Activated naive CD8-positive, alpha-beta T cell treated with anti-CD3 and anti-CD28 coated beads, Interleukin-2, amount 50 U/mL, for 24 hours (primary cell): Measurements from ENCODE around the gene ALOXE3.
A peak's percentile ranks its signal among the peaks of the same experiment; 100 is the strongest.

ENCODE experiments used
- ATAC-seq: fragments of 150-1000 bp; cut with Tn5 transposase; one replicate; pipeline ENCODE4 v1.10.0; 2021
- DNase-seq: peaks from one replicate; pipeline ENCODE4 v3.0.0; 2021
- H3K27ac Mint-ChIP-seq: one replicate; pipeline ENCODE4 v1.8.0; 2021; ENCODE audit warnings: mild to moderate bottlenecking, mixed read lengths
- H3K27me3 Mint-ChIP-seq: one replicate; pipeline ENCODE4 v1.8.0; 2021; ENCODE audit warnings: mixed read lengths
- H3K36me3 Mint-ChIP-seq: one replicate; pipeline ENCODE4 v1.8.0; 2021; ENCODE audit warnings: low read depth, mixed read lengths
- H3K4me1 Mint-ChIP-seq: one replicate; pipeline ENCODE4 v1.8.0; 2021; ENCODE audit warnings: mixed read lengths
- H3K4me3 Mint-ChIP-seq: one replicate; pipeline ENCODE4 v1.8.0; 2021; ENCODE audit warnings: mild to moderate bottlenecking, moderate library complexity, mixed read lengths
- H3K9me3 Mint-ChIP-seq: one replicate; pipeline ENCODE4 v1.8.0; 2021; ENCODE audit warnings: mixed read lengths

ALOXE3 gene

DNA sequence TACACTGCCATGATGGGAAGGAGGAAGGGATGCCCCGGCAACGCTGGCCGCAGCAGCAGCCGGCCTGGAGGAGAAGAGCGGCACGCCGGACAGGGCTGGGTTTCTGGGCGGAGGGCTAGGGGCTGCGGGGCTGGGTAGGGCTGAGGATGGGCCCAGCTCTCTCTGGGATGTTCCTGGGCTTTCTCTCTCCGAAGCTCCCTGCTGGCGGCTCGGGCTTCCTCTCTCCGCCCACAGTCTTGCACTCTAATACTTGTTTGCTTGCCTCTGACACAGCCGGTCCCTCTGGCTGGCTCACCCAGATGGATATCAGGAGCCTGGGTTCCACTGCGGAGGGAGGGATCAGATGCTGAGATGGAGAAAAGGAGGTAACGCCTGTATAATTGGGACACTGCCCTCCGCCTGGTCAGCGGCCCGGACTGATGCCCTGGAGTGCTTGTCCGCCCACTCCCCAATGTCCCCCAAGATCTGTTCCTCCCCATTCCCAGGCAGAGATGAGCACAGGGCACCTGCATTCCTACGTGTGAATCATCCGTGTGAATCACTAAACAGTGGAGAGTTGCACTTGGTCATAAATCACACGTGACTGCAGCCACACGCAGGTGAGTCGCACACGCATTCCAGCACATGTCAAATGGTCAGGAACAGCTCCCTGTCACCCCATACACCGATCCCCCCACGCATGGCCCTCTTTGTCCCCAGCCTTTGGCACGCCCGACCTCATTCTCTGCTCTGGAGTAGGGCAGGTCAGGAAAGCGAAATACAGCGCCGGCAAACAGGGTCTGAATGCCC, at the start of gene ALOXE3:
Gene ALOXE3, minus strand, starts transcription at position 535 of the 789 bp plus-strand sequence. Its CDS starts 524 bp downstream, at position 11.
- peak within 1 kb of the TSS; percentile 98 for H3K27ac Mint-ChIP-seq
- no peak for ATAC-seq
- peaks cover 3% of the 10 kb centered on the region for H3K9me3 Mint-ChIP-seq
- H3K4me3 Mint-ChIP-seq, result peak within 1 kb of the TSS; percentile 90
- peaks cover 12% of the 10 kb centered on the region for H3K36me3 Mint-ChIP-seq
- no peak for DNase-seq
- peaks cover 46% of the 10 kb centered on the region for H3K4me1 Mint-ChIP-seq
- H3K27me3 Mint-ChIP-seq, result peaks cover 65% of the 10 kb centered on the region

DNA sequence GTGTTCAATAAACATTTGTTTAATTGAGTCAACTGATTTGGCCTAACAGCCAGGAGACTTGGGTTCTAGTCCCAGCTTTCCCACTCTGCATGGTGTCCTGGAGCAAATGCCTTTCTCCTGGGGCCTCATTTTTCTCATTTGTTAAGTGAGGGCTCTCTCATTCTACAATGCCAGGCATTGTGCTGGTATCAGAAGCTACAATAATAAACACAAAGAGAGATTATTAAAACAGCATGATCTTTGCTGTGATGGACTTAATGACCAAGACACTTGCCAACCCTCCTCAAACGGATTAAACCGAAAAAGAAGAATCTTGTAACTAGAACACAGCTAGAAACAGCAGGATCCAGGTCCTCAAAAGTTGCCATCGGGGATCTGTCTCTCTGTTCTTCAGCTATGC, 49.2 kb upstream of the ALOXE3 start:
- Mint-ChIP-seq H3K4me3 (no peak overlapping the region), H3K27ac (no peak overlapping the region), H3K9me3 (no peaks in the 10 kb centered on the region), H3K4me1 (peaks cover 33% of the 10 kb centered on the region), H3K36me3 (no peaks in the 10 kb centered on the region), H3K27me3 (no peaks in the 10 kb centered on the region)
- no peak for DNase-seq
- no peak for ATAC-seq

DNA sequence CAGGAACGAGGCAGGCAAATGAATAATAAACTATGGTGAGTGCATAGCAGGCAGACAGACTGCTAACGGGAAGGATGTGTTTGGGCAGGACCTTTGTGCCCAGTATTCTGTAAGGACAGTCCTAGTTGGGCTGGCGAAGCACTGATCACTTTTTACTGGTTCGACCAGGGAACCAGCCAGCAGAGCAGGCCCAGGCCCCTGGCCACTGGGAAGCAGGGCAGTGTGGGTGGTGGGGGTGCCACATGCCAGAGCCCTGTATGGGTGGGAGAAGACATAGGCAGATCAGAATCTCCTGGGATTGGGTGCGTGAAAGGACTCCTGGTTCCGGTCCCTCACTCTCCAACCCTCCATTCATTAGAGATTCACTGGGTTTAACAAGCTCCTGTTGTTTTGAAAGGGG, 48.4 kb upstream of the ALOXE3 start:
- Mint-ChIP-seq H3K27ac (no peak overlapping the region), H3K4me1 (peaks cover 35% of the 10 kb centered on the region), H3K9me3 (no peaks in the 10 kb centered on the region), H3K36me3 (peaks cover 2% of the 10 kb centered on the region), H3K4me3 (no peak overlapping the region), H3K27me3 (no peaks in the 10 kb centered on the region)
- DNase-seq (no peak), ATAC-seq (no peak)

DNA sequence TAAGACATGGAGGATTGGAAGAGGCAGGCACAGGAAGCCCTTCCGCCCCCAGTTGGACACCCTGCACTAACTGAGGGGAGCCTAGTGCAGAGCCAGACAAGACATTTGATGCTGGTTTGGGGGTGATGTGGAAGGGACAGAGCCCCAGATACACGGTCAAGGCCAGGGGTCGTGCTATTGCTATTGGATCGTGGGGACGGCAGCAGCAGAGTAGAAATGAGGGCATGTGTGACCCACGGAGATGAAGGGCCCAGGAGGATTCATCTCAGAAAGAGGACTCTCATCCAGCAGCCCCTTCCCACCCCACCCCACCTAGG, 46.5 kb upstream of the ALOXE3 start:
- ATAC-seq (no peak), DNase-seq (no peak)
- H3K9me3 Mint-ChIP-seq, result no peaks in the 10 kb centered on the region
- H3K27me3 Mint-ChIP-seq, result no peaks in the 10 kb centered on the region
- H3K4me3 Mint-ChIP-seq, result peak overlapping the region; percentile 81
- H3K4me1 Mint-ChIP-seq, result peaks cover 51% of the 10 kb centered on the region
- peaks cover 18% of the 10 kb centered on the region for H3K36me3 Mint-ChIP-seq
- peak overlapping the region; percentile 95 for H3K27ac Mint-ChIP-seq

DNA sequence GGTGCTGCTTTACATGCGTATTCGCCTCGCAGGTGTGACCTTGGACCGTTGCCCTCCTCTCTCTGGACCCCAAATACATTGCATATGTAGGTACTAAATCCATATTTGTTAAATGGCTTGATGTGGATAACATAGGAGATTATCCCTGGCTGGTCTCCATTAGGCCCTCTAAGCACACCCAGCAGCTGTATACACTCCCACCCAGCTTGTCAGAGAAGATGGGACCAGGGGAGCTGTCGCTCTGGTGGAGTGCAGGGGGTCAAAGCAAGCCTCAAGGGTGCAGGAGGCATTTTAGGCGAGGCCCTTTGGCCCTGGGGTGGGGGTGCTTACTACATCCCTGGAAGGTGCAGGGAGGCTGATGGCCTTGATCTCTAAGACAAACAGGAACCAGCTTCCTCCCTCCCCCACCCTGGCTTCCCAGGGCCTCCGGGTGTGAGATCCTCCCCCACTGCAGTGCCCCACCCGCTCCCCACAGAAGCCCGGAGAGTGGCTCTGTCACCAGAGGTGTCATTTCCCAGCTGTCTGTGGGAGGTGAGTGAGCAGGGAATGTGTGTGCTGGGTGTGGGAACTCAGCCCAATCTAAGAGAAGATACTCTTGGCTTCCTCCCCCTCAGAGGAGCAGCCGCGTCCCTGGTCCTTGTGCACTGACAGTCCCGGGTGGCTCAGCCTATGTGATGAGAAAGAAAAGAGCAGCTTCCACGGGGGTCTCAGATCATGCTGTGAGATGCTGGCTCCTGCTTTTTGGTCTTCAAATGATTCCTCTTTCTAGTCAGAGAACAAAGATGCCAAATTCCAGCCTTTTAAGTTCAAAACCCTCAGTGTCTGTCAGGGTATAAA, 45.9 kb upstream of the ALOXE3 start:
- H3K4me3 Mint-ChIP-seq, result peak overlapping the region; percentile 81
- no peaks in the 10 kb centered on the region for H3K9me3 Mint-ChIP-seq
- peak; percentile 81 for DNase-seq
- peaks cover 57% of the 10 kb centered on the region for H3K4me1 Mint-ChIP-seq
- H3K27ac Mint-ChIP-seq, result peak overlapping the region; percentile 95
- H3K36me3 Mint-ChIP-seq, result peaks cover 23% of the 10 kb centered on the region
- H3K27me3 Mint-ChIP-seq, result no peaks in the 10 kb centered on the region
- peak; percentile 67 for ATAC-seq

DNA sequence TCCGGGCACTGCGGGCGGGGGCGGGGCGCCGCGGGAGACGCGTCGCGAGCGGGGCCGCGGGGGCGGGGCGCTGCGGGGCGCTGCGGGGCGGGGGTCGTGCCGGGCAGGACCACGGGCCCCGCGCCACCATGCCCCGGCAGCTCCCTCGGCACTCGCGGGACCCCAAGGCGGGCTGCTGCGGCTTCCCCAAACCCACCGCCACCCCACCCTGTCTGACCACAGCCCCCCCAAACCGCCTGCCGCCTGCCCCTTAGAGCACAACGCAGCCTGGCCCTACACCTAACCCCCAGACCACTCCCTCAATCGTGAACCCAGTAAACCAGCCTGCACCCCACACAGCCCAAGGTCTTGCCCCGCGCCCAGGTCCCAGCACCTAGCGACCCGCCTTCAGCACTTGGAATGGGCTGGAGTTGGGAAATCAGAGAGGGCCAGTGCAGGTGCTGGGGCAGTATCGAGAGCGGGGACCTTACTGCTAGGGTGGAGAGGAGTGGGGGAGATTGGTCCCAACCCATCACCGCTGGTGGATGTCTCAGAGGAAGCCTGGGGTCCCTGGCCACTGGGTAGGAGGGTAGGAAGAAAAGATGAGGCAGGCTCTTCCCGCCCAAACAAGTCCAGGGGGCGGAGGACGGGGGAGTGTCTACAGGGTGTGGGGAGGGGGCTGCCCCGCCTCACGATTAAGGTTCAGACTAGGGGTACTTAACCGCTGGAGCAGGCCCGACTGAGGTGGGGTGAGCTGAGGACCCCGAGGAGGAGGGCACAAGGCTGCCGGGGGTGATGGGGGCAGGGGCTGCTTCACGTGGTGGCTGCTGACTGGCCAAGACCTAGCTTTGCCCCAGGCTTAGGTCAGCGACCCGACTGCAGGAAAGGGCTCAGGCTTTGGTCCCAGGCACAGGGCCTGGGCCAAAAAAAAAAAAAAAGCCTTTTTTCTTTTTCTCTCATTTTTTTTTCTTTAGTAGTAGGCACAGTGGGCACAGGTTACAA, 45.0 kb upstream of the ALOXE3 start:
- Mint-ChIP-seq H3K9me3 (no peaks in the 10 kb centered on the region), H3K4me1 (peaks cover 64% of the 10 kb centered on the region), H3K36me3 (peaks cover 23% of the 10 kb centered on the region), H3K4me3 (peak overlapping the region; percentile 85), H3K27me3 (no peaks in the 10 kb centered on the region), H3K27ac (peak overlapping the region; percentile 95)
- DNase-seq (peak; percentile 48), ATAC-seq (no peak)

DNA sequence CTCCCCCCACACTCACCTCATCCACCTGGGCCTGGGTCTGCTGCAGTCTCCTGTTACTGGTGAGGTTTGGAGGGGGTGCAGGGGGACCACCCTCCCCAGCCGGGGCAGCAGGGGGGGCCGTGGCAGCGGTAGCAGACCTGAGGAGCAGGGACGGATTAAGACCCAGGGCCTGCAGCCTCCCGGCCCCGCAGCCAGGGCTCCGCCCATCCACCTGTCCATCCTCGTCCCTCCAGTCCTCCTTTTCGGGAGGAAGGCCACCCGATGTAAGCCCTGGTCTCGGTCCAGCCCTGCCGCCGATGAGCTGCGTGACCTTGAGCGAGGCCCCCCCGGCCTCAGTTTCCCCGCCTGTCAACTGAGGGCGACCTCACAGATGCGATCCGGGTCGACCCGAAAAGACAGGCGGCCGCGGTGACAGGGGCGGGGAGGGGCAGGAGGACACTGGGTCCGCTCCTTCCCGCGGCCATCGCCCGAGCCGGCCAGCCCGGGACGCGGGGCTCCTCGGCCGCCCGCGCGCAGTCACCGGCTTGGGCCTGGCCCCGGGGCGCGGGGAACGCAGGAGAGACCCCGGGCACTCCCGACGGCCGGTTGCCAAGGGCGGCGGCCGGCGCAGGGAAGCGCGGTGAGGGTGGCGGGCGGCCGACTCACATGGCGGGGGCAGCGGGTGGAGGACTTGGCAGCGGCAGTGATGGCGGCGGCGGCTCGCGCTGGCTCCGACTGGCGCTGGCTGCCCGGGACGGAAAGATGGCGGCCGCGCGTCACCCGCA, 44.1 kb upstream of the ALOXE3 start, which contains the start of gene VAMP2:
Gene VAMP2, minus strand, starts transcription at position 716 of the 764 bp plus-strand sequence. Its CDS starts 69 bp downstream, at position 647.
- peaks cover 65% of the 10 kb centered on the region for H3K4me1 Mint-ChIP-seq
- H3K27me3 Mint-ChIP-seq, result no peaks in the 10 kb centered on the region
- peak; percentile 84 for DNase-seq
- peaks cover 23% of the 10 kb centered on the region for H3K36me3 Mint-ChIP-seq
- H3K27ac Mint-ChIP-seq, result peak within 1 kb of the TSS; percentile 95
- H3K4me3 Mint-ChIP-seq, result peak within 1 kb of the TSS; percentile 85
- peak; percentile 29 for ATAC-seq
- H3K9me3 Mint-ChIP-seq, result no peaks in the 10 kb centered on the region

DNA sequence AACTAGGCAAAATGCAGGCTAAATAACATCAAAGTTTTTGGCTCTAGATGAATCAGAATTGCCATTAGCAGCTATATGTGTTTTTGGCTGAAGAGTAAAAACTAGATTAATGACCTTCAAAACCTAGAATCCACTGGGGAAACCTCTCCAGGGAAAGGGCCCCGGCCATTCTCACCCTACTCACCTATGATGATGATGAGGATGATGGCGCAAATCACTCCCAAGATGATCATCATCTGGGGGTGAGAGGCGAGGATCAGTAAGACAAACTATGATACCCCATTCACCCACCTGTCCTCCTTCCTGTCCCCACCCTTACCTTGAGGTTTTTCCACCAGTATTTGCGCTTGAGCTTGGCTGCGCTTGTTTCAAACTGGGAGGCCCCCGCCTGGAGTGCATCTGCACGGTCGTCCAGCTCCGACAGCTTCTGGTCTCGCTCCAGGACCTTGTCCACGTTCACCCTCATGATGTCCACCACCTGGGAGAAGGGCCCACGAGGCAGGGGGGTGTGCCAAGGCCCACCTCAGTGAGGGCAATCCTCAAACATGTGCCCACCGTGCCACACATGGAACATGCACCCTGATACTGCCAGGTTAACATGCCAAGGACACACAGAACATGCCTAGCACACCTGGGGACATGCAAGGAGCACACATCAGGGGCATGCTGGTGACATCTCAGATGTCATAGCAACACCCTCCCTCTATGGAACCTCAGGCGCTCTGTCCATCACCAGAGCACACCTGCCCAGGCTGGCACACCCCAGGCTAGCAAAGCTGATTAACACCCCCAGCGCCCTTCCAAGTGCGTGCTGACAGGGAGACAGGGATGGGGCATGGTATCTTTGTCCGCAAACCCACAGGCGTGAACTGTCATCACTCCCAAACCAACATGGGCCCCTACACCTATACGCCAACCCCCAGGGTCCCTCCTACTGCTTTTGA, 43.2 kb upstream of the ALOXE3 start:
- Mint-ChIP-seq H3K27ac (peak overlapping the region; percentile 93), H3K4me3 (peak overlapping the region; percentile 85), H3K36me3 (peaks cover 23% of the 10 kb centered on the region), H3K4me1 (peaks cover 63% of the 10 kb centered on the region), H3K27me3 (no peaks in the 10 kb centered on the region), H3K9me3 (no peaks in the 10 kb centered on the region)
- no peak for ATAC-seq
- no peak for DNase-seq

DNA sequence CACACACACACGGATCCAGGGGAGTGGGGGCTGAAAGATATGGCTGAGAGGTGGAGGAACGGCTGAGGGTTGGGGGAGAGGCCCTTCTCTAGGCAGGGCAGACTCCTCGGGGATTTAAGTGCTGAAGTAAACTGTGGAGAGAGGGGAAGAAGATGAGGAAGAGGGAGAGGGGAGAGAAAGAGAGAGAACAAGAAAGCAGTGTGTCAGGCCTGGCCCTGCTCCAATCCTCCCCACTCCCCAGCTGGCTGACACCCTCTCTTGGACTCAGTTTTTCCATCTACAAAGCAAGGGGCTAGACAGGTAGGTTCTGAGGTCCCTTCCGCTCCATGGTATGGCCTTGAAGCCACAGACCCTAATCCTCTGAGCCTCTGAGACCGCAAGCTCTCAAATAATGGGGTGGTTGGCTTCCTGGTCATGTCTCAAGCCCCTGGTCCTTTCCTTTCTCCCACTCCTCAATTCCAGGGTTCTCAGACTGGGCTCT, 42.5 kb upstream of the ALOXE3 start:
- ATAC-seq (no peak), DNase-seq (peak; percentile 37)
- Mint-ChIP-seq H3K9me3 (no peaks in the 10 kb centered on the region), H3K4me1 (peaks cover 60% of the 10 kb centered on the region), H3K27me3 (no peaks in the 10 kb centered on the region), H3K27ac (peak overlapping the region; percentile 93), H3K4me3 (peak overlapping the region; percentile 85), H3K36me3 (peaks cover 23% of the 10 kb centered on the region)

DNA sequence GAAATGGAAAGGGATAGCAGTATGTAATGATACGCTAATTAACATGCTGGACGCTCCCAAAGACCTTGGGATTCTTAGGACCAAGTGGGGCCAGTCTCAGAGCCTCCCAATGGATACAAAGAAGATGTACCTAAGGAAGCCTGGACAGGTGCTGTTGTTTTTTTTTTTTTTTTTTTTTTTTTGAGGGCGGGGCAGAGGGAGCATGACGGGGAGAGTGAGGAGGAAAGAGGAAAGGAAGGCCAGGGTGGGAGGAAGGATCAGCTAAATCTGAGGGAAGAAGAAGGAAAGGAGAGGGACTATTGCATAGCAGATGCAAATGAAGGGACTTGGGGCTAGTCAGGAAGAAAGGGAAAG, 41.9 kb upstream of the ALOXE3 start:
- no peak for DNase-seq
- Mint-ChIP-seq H3K4me1 (peaks cover 63% of the 10 kb centered on the region), H3K9me3 (no peaks in the 10 kb centered on the region), H3K27me3 (no peaks in the 10 kb centered on the region), H3K4me3 (peak overlapping the region; percentile 85), H3K27ac (peak overlapping the region; percentile 93), H3K36me3 (peaks cover 23% of the 10 kb centered on the region)
- no peak for ATAC-seq

DNA sequence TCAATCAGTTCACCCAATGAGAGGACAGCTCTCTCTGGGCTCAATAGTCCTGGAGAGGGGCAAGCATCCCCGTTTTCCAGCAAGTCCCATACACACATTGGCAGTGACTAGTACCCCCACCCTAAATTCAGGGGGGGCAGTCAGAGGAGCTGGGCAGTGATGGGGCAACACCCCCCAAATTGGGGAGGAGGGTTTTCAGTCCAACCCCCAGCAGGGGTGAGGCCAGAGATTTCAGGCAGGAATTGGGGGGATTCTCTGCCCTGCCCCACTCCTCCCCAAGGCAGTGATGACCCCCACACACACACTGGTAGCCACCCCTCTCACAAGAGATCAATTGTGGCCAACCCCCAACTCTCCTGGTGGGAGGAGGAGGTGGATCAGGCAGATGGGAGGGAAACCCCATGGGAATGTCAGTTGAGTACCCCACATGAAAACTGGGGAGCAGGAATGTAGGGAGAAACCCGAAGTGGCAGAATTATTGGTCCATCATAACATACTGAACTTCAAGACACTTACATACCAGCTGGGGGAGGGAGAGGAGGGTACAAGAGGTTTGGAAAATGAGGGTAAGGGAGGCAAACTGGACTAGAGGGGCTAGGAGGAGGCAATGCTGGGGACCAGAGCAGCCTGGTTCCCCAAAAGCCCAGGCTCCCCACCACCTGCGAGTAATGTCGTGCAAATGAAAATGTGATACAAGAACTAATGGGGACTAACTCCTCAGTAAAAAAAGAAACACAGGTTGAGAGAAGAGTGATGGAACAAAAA, 41.3 kb upstream of the ALOXE3 start:
- Mint-ChIP-seq H3K27ac (peak overlapping the region; percentile 93), H3K27me3 (no peaks in the 10 kb centered on the region), H3K4me3 (peak overlapping the region; percentile 30), H3K36me3 (peaks cover 23% of the 10 kb centered on the region), H3K9me3 (no peaks in the 10 kb centered on the region), H3K4me1 (peaks cover 63% of the 10 kb centered on the region)
- no peak for ATAC-seq
- no peak for DNase-seq

DNA sequence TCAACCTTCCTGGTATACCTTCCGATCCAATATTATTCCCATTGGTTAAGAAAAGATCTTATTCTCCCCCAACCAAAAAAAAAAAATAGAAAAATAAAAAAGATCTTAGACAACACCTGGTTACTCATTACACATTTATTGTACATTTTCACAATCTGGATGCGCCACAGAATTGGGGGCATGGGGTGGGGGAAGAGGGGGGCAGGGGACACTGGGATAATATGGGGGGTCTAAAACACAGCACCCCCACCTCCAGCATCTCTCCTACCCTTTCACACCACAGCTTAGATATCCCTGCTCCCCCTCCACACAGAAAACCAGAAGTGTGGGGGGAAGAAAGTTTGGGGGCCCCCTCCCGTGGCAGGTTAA, 40.7 kb upstream of the ALOXE3 start:
- H3K27me3 Mint-ChIP-seq, result no peaks in the 10 kb centered on the region

More for the DNA sequence above, 40.7 kb upstream of the ALOXE3 start:
- H3K4me3 Mint-ChIP-seq, result peak overlapping the region; percentile 36
- H3K36me3 Mint-ChIP-seq, result peaks cover 23% of the 10 kb centered on the region
- H3K4me1 Mint-ChIP-seq, result peaks cover 63% of the 10 kb centered on the region
- peak overlapping the region; percentile 68 for H3K27ac Mint-ChIP-seq
- no peaks in the 10 kb centered on the region for H3K9me3 Mint-ChIP-seq
- ATAC-seq (no peak), DNase-seq (no peak)
